Liver (tissue), 3 donors: Measurements from ENCODE around the gene EHD1.

Experiments
- GABPA ChIP-seq, 2 donors: IDR thresholded peaks in 1 of 2; conservative IDR thresholded peaks in 1 of 2; 2 replicates each; pipeline ENCODE4 v1.6.1; 2016; ENCODE audit warnings: antibody characterized with exemption in 2 of 2, mild to moderate bottlenecking in 1 of 2, moderate library complexity in 1 of 2
- MAX ChIP-seq: IDR thresholded peaks from 2 replicates; pipeline ENCODE4 v1.6.1; 2016; ENCODE audit warnings: antibody characterized with exemption
- REST ChIP-seq: IDR thresholded peaks from 2 replicates; pipeline ENCODE4 v1.6.1; 2016; ENCODE audit warnings: antibody characterized with exemption, mild to moderate bottlenecking
- TF ChIP-seq, protein P1 (sequence below): IDR thresholded peaks from 2 replicates; pipeline ENCODE4 v1.6.1; 2016; ENCODE audit warnings: antibody characterized with exemption
- TF ChIP-seq, protein P2 (sequence below): fragments of 150-350 bp; IDR thresholded peaks from 2 replicates; pipeline ENCODE4 v1.5.1; 2017; ENCODE audit warnings: improper control_type of control experiment, low read depth, low read length; ENCODE audit not compliant: missing input control
- donor health status: healthy.
- donor health status: healthy.

GRCh38 chr11:64905516-64906313, 27.3 kb upstream of the EHD1 start:
- TF ChIP-seq, protein P1, sequence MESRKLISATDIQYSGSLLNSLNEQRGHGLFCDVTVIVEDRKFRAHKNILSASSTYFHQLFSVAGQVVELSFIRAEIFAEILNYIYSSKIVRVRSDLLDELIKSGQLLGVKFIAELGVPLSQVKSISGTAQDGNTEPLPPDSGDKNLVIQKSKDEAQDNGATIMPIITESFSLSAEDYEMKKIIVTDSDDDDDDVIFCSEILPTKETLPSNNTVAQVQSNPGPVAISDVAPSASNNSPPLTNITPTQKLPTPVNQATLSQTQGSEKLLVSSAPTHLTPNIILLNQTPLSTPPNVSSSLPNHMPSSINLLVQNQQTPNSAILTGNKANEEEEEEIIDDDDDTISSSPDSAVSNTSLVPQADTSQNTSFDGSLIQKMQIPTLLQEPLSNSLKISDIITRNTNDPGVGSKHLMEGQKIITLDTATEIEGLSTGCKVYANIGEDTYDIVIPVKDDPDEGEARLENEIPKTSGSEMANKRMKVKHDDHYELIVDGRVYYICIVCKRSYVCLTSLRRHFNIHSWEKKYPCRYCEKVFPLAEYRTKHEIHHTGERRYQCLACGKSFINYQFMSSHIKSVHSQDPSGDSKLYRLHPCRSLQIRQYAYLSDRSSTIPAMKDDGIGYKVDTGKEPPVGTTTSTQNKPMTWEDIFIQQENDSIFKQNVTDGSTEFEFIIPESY: no peak
- TF ChIP-seq, protein P2, sequence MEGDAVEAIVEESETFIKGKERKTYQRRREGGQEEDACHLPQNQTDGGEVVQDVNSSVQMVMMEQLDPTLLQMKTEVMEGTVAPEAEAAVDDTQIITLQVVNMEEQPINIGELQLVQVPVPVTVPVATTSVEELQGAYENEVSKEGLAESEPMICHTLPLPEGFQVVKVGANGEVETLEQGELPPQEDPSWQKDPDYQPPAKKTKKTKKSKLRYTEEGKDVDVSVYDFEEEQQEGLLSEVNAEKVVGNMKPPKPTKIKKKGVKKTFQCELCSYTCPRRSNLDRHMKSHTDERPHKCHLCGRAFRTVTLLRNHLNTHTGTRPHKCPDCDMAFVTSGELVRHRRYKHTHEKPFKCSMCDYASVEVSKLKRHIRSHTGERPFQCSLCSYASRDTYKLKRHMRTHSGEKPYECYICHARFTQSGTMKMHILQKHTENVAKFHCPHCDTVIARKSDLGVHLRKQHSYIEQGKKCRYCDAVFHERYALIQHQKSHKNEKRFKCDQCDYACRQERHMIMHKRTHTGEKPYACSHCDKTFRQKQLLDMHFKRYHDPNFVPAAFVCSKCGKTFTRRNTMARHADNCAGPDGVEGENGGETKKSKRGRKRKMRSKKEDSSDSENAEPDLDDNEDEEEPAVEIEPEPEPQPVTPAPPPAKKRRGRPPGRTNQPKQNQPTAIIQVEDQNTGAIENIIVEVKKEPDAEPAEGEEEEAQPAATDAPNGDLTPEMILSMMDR: no peak
- TF ChIP-seq MAX (no peak), REST (no peak), GABPA (IDR thresholded peaks at IDR 0.05 in 1 of 2, conservative IDR thresholded peaks at IDR 0.05 in 1 of 2) (no peak)
